SK-N-SH (cell line): ENCODE data around the gene DPY19L2. TPM values are rescaled to one million over a fixed set of nuclear protein-coding genes. Genes with fewer than 3 reads are reported as not detected.
"Not testable (repeated sequence)": the region's sequence is repeated elsewhere in the genome, so short reads cannot be mapped to it uniquely, and the experiment has no call there.

Experiments used
- CTCF ChIA-PET: fragments of 300-600, 350-600 bp; formaldehyde crosslinking; extraction: SDS; loops from one replicate; lab custom pipeline; 2021; lab: Yijun Ruan, JAX
- POLR2A ChIA-PET: fragments of 350-600 bp; sonication (Branson Sonifier 250); formaldehyde crosslinking; extraction: SDS; loops from one replicate; lab custom pipeline; 2020; ENCODE audit warnings: antibody characterized with exemption, inconsistent platforms; lab: Yijun Ruan, JAX
- DNase-seq: peaks from one replicate; pipeline ENCODE4 v3.0.0; 2012
- H2AFZ ChIP-seq: fragments of 200-600 bp; sonication (generic); 2 replicates; pipeline ENCODE4 v1.8.1; 2016; ENCODE audit warnings: antibody characterized with exemption, mild to moderate bottlenecking, low read depth
- H3F3A ChIP-seq: fragments of 200-600 bp; sonication (generic); replicated peaks from 2 replicates; pipeline ENCODE3; 2016; ENCODE audit warnings: antibody characterized with exemption, mild to moderate bottlenecking; ENCODE audit not compliant: insufficient read depth
- H3K27ac ChIP-seq, 2 experiments: fragments of 200-500 bp in 1 of 2; fragments of 200-600 bp in 1 of 2; sonication (Bioruptor generic) in 1 of 2; sonication (generic), shearing (Covaris generic) in 1 of 2; 2 replicates each; pipeline versions ENCODE4 v1.5.1 to v1.6.1; 2014 to 2016; ENCODE audit warnings: low read depth in 2 of 2, inconsistent platforms in 1 of 2, low read length in 1 of 2, mild to moderate bottlenecking in 1 of 2, mixed read lengths in 1 of 2
- H3K27me3 ChIP-seq: fragments of 200-600 bp; sonication (generic), shearing (Covaris generic); 2 replicates; pipeline ENCODE4 v1.6.1; 2016; ENCODE audit warnings: mixed run types; ENCODE audit not compliant: insufficient read depth
- H3K36me3 ChIP-seq, 2 experiments: fragments of 200-500 bp in 1 of 2; fragments of 200-600 bp in 1 of 2; sonication (Bioruptor generic) in 1 of 2; sonication (generic) in 1 of 2; replicated peaks in 1 of 2; 2 replicates each; pipeline versions ENCODE3 to v1.5.1; 2014 to 2016; ENCODE audit warnings: low read length in 1 of 2, mild to moderate bottlenecking in 1 of 2; ENCODE audit not compliant: insufficient read depth in 2 of 2, control insufficient read depth in 1 of 2
- H3K4me1 ChIP-seq, 2 experiments: fragments of 200-500 bp in 1 of 2; fragments of 200-600 bp in 1 of 2; sonication (Bioruptor generic) in 1 of 2; sonication (generic), shearing (Covaris generic) in 1 of 2; 2 replicates each; pipeline versions ENCODE4 v1.5.1 to v1.6.1; 2014 to 2016; ENCODE audit warnings: low read depth in 1 of 2, low read length in 1 of 2, mixed run types in 1 of 2; ENCODE audit not compliant: insufficient read depth in 2 of 2, control insufficient read depth in 1 of 2
- H3K4me2 ChIP-seq: fragments of 200-600 bp; sonication (generic), shearing (Covaris generic); 2 replicates; pipeline ENCODE4 v1.6.1; 2017; ENCODE audit warnings: mixed run types
- H3K4me3 ChIP-seq, 2 experiments: fragments of 200-500 bp in 1 of 2; fragments of 200-600 bp in 1 of 2; sonication (Bioruptor generic) in 1 of 2; sonication (generic), shearing (Covaris generic) in 1 of 2; 2 replicates each; pipeline versions ENCODE4 v1.5.1 to v1.8.1; 2014 to 2016; ENCODE audit warnings: low read depth in 2 of 2, inconsistent platforms in 1 of 2, low read length in 1 of 2, mild to moderate bottlenecking in 1 of 2, mixed read lengths in 1 of 2, moderate library complexity in 1 of 2
- H3K79me2 ChIP-seq: fragments of 200-600 bp; sonication (generic); 2 replicates; pipeline ENCODE4 v1.8.1; 2017; ENCODE audit warnings: mild to moderate bottlenecking; ENCODE audit not compliant: insufficient read depth
- H3K9ac ChIP-seq: fragments of 200-600 bp; sonication (generic); 2 replicates; pipeline ENCODE4 v1.6.1; 2017; ENCODE audit warnings: mixed run types
- H3K9me2 ChIP-seq: fragments of 200-600 bp; sonication (generic); 2 replicates; pipeline ENCODE4 v1.6.1; 2017; ENCODE audit warnings: mixed run types
- H3K9me3 ChIP-seq: fragments of 200-600 bp; sonication (generic); 2 replicates; pipeline ENCODE4 v1.6.1; 2017; ENCODE audit warnings: mixed run types, mild to moderate bottlenecking, moderate library complexity
- H4K20me1 ChIP-seq: fragments of 200-600 bp; sonication (generic); 2 replicates; pipeline ENCODE4 v1.6.1; 2017; ENCODE audit warnings: mild to moderate bottlenecking, mixed run types; ENCODE audit not compliant: insufficient read depth
- WGBS: methylation state at CpG from one replicate; pipeline ENCODE4 v1.1.6; 2017; ENCODE audit warnings: low lambda C conversion rate; 5-methylcytosine and 5-hydroxymethylcytosine counted together
- polyA plus RNA-seq, 3 experiments: library from polyadenylated mRNA; depleted of rRNA; stranded (reverse); fragments of >200 nt; gene quantifications; 2 replicates each; pipeline ENCODE4 v1.2.3, GENCODE V29; 2012

The DPY19L2 gene
- polyA plus RNA-seq, 1 of the 3 experiments (the other 2 are of a cell fraction) = 4.8 TPM

DNA sequence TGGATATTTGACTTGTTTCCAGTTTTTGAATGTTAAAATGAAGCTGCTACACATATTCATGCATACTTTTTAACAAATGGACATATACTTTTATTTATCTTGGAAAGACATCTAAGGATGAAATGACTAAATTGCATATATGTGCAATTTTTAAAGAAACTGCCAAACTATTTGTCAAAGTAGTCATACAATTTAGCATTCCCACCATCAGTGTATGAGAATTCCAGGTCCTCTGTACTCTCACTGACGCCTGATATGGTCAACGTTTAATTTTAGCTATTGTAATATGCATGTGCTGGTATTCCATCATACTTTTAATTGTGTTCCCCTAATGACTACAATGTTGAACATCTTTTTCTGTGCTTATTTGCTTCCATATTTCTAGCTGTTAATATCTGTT is 22.5 kb upstream of the DPY19L2 start:
- H3K79me2 ChIP-seq, H3K27me3 ChIP-seq, CTCF ChIA-PET, H3K9me3 ChIP-seq, H3K4me2 ChIP-seq, H3K9ac ChIP-seq, H4K20me1 ChIP-seq, H3K36me3 ChIP-seq, H3K4me3 ChIP-seq, POLR2A ChIA-PET, H3K27ac ChIP-seq, DNase-seq, H3K9me2 ChIP-seq, H3F3A ChIP-seq, H3K4me1 ChIP-seq, H2AFZ ChIP-seq: not testable (repeated sequence)
- 25% methylated on average over 2 of the region's 2 CpGs for WGBS

DNA sequence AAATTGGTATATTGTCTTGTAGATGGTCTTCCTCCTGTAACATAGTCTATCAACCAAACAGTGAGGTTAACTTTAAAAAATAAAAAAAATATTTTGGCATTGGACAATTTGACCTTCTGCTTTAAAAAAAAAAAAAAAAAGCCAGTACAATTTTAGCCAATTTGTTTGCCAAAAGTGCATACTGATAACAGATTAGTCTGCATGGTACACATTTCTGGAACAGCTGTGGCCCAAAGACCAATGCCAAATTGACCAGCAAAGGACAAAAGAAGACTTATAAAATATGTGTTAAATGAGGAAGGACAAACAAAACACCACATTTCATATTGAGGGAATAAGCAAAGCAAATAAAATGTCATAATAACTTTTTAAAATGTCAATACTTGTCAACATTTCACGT is 20.8 kb upstream of the DPY19L2 start:
- H3K4me3 ChIP-seq, CTCF ChIA-PET, H3K4me1 ChIP-seq, H3K9ac ChIP-seq, H3K9me2 ChIP-seq, H2AFZ ChIP-seq, H3K27me3 ChIP-seq, DNase-seq, POLR2A ChIA-PET, H4K20me1 ChIP-seq, H3F3A ChIP-seq, H3K4me2 ChIP-seq, H3K79me2 ChIP-seq, H3K9me3 ChIP-seq, H3K27ac ChIP-seq, H3K36me3 ChIP-seq: not testable (repeated sequence)
- 28% methylated on average over 1 of the region's 1 CpG for WGBS

DNA sequence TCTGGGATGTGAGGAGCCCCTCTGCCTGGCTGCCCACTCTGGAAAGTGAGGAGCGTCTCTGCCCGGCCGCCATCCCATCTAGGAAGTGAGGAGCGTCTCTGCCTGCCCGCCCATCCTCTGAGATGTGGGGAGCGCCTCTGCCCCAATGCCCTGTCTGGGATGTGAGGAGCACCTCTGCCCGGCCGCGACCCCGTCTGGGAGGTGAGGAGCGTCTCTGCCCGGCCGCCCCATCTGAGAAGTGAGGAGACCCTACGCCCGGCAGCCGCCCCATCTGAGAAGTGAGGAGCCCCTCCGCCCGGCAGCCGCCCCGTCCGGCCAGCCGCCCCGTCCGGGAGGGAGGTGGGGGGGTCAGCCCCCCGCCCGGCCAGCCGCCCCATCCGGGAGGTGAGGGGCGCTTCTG is 18.3 kb upstream of the DPY19L2 start:
- H3K4me1 ChIP-seq, H3K9ac ChIP-seq, H2AFZ ChIP-seq, H3K36me3 ChIP-seq, H3K9me3 ChIP-seq, H3K4me2 ChIP-seq, H3K9me2 ChIP-seq, H3K27ac ChIP-seq, POLR2A ChIA-PET, H3K27me3 ChIP-seq, H4K20me1 ChIP-seq, CTCF ChIA-PET, H3K79me2 ChIP-seq, H3K4me3 ChIP-seq, DNase-seq, H3F3A ChIP-seq: not testable (repeated sequence)
- WGBS = 100% methylated on average over 3 of the region's 29 CpGs

DNA sequence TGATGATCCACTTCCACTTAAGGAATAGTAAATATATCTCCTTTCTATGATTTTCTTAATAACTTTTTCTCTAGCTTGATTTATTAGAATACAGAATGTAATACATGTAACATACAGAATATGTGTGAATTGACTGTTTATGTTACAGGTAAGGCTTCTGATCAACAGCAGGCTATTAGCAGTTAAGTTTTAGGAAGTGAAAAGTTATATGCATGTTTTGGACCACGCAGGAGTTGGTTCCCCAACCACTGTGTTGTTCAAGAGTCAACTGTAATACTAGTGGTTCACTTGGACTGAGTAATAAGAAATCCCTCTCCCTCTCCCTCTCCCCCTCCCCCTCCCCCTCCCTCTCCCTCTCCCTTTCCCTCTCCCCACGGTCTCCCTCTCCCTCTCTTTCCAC is 17.5 kb upstream of the DPY19L2 start:
- H3K9me2 ChIP-seq, H3K9me3 ChIP-seq, H3K27ac ChIP-seq, H3F3A ChIP-seq, H4K20me1 ChIP-seq, H3K27me3 ChIP-seq, H3K9ac ChIP-seq, H3K4me3 ChIP-seq, H3K79me2 ChIP-seq, DNase-seq, H3K4me1 ChIP-seq, H2AFZ ChIP-seq, H3K36me3 ChIP-seq, H3K4me2 ChIP-seq, POLR2A ChIA-PET: not testable (repeated sequence)
- CTCF ChIA-PET = interaction anchor here (0.6 kb wide), 1 partner anchor 159 kb away, joined by 3 read pairs; the partner anchor contains the start of gene SRGAP1
- WGBS = 49% methylated on average over 2 of the region's 2 CpGs

DNA sequence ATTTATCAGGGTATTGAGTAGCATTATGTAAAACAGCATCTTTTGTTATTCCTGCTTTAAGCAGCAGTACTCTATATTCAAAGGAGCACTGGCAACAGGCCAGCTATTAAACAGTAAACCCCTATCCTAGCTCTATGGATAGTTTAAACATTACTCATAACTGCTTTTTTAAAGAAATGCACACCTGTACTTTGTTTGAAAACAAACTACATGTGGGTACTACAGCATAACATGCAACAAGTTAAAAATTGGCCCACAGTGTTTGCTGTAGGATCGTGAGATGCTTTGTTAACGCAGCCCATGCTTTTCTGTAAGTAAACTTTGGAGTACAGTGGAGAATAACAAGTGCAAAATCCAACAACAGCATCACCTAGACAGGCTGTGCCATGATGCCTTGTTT is 14.3 kb upstream of the DPY19L2 start:
- H3K27ac ChIP-seq, H3K9me2 ChIP-seq, H3K27me3 ChIP-seq, H3K9me3 ChIP-seq, H3F3A ChIP-seq, DNase-seq, H3K36me3 ChIP-seq, POLR2A ChIA-PET, H3K4me3 ChIP-seq, H4K20me1 ChIP-seq, H3K4me2 ChIP-seq, H3K79me2 ChIP-seq, H3K4me1 ChIP-seq, CTCF ChIA-PET, H2AFZ ChIP-seq, H3K9ac ChIP-seq: not testable (repeated sequence)
- 90% methylated on average over 2 of the region's 2 CpGs for WGBS

DNA sequence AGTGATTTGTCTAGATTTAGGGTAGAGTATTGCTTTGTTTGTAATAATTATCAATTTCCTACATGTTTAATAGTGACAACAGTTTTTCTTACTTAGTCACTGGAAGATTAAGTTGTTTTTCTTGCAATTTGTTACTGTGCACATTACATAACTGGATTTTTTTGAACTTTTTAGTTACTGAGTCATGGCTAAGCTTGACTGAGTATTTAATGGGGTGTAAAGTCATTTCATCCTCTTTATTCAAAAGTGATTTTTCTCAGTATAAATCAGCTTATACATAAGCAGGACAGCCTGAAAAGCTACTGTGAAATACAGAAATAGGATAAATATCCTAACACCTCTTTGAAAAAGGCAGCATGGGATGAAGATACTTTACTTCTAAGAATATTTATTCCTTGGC is 12.5 kb upstream of the DPY19L2 start:
- H3K4me2 ChIP-seq, DNase-seq, H3K27ac ChIP-seq, H3K9ac ChIP-seq, H2AFZ ChIP-seq, H3F3A ChIP-seq, H4K20me1 ChIP-seq, POLR2A ChIA-PET, H3K9me2 ChIP-seq, H3K36me3 ChIP-seq, H3K27me3 ChIP-seq, H3K4me1 ChIP-seq, H3K79me2 ChIP-seq, H3K9me3 ChIP-seq, H3K4me3 ChIP-seq: not testable (repeated sequence)
- CTCF ChIA-PET = interaction anchor here (1.4 kb wide), 1 partner anchor 121 kb away, joined by 5 read pairs; no protein-coding TSS in a partner anchor
